H1 (cell line): ENCODE data around the gene USP12. TPM values are rescaled to one million over a fixed set of nuclear protein-coding genes. Genes with fewer than 3 reads are reported as not detected.

ENCODE experiments used
- ASH2L ChIP-seq: fragments of 200-600, 300-600 bp; sonication (generic); IDR thresholded peaks from one replicate; pipeline ENCODE4 v1.7.1; 2017; ENCODE audit warnings: low read length
- CBX5 ChIP-seq: fragments of 300-800, 300-1000 bp; sonication (generic); IDR thresholded peaks from 2 replicates; pipeline ENCODE4 v1.7.1; 2016; ENCODE audit warnings: antibody characterized with exemption, low read length, low read depth
- CHD2 ChIP-seq: IDR thresholded peaks from 2 replicates; pipeline ENCODE4 v1.6.1; 2012; ENCODE audit warnings: low read length, improper control_type of control experiment
- GTF2F1 ChIP-seq: IDR thresholded peaks from 2 replicates; pipeline ENCODE4 v1.6.1; 2012; ENCODE audit warnings: low read depth, low read length, improper control_type of control experiment, borderline replicate concordance
- HDAC2 ChIP-seq, 2 experiments: fragments of 300-600 bp in 1 of 2; sonication (generic) in 1 of 2; IDR thresholded peaks; 2 replicates each; pipeline ENCODE4 v1.6.1; 2011 to 2012; ENCODE audit warnings: low read depth in 2 of 2, low read length in 2 of 2, mild to moderate bottlenecking in 2 of 2, moderate library complexity in 2 of 2, borderline replicate concordance in 1 of 2, inconsistent platforms in 1 of 2
- POLR2A ChIP-seq, 2 experiments: IDR thresholded peaks; 1 replicate in 1 of 2; 2 replicates in 1 of 2; pipeline ENCODE4 v1.6.1; 2011; ENCODE audit warnings: low read depth in 2 of 2, low read length in 2 of 2, mild to moderate bottlenecking in 2 of 2; ENCODE audit errors: control extremely low read depth in 1 of 2
- RNF2 ChIP-seq: fragments of 200-900, 300-1000 bp; sonication (generic); IDR thresholded peaks from 2 replicates; pipeline ENCODE4 v1.7.1; 2016; ENCODE audit warnings: borderline replicate concordance, low read depth, mild to moderate bottlenecking, antibody characterized with exemption, low read length; ENCODE audit not compliant: poor library complexity, severe bottlenecking; ENCODE audit errors: missing control alignments
- TAF7 ChIP-seq: optimal IDR thresholded peaks from 2 replicates; pipeline ENCODE3; 2011; ENCODE audit warnings: low read depth, mild to moderate bottlenecking, inconsistent platforms, low read length, moderate library complexity, borderline replicate concordance
- TCF12 ChIP-seq: IDR thresholded peaks from 2 replicates; pipeline ENCODE4 v1.6.1; 2011; ENCODE audit warnings: low read depth, mild to moderate bottlenecking, low read length
- polyA plus RNA-seq, 7 experiments: library from polyadenylated mRNA; depleted of rRNA in 3 of 7; stranded (reverse) in 5 of 7; unstranded in 2 of 7; fragments of >200 nt in 5 of 7; fragments of 200-250 nt in 2 of 7; gene quantifications; 1 replicate in 5 of 7; 2 replicates in 1 of 7; 4 replicates in 1 of 7; pipeline versions ENCODE4 v1.2.1 to v1.2.3, GENCODE V29; 2011 to 2013; ENCODE audit warnings: missing spikeins in 2 of 7, mixed read lengths in 2 of 7
- total RNA-seq: library from RNA; stranded (reverse); fragmentation: NEBNext Ultra II Directional; extraction: Animal tissue kit (Norgen Biotek cat#: 25700); gene quantifications from 2 replicates; pipeline ENCODE4 v1.2.1, GENCODE V29; 2021
- TF ChIP-seq, protein P1 (sequence below): fragments of 300-600 bp; sonication (generic); IDR thresholded peaks from 2 replicates; pipeline ENCODE4 v1.7.1; 2012; ENCODE audit warnings: low read length, moderate library complexity, mild to moderate bottlenecking, inconsistent platforms; ENCODE audit not compliant: insufficient replicate concordance
- TF ChIP-seq, protein P2 (sequence below): IDR thresholded peaks from 2 replicates; pipeline ENCODE4 v1.6.1; 2012; ENCODE audit warnings: inconsistent platforms

The USP12 gene
- total and polyA plus RNA-seq, 2 of the 8 experiments (the other 6 are each of a cell fraction or from before 2014, with no cell fraction given), result 4.0 to 30.0 TPM

DNA sequence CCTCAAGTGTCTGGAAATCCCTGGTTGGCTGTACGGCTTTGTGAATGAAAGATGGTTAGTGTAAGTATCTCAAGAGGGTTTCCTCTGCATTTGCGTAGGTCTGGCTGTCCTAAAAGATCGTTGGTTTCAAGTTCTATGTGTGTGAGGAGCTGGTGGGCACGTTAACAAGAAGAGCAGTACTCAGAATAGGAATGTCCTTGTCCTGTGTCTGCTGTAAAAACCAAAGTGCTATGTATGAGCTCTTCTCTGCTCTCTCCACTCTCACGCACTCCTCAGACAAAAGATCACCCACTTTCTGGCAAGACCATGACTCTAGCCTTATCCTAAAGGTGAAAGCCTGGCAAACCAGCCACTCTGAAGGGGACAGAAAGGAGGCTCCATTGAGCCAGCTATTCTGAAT lies 39.1 kb downstream of the USP12 start (continued):
- TF ChIP-seq, protein P1, sequence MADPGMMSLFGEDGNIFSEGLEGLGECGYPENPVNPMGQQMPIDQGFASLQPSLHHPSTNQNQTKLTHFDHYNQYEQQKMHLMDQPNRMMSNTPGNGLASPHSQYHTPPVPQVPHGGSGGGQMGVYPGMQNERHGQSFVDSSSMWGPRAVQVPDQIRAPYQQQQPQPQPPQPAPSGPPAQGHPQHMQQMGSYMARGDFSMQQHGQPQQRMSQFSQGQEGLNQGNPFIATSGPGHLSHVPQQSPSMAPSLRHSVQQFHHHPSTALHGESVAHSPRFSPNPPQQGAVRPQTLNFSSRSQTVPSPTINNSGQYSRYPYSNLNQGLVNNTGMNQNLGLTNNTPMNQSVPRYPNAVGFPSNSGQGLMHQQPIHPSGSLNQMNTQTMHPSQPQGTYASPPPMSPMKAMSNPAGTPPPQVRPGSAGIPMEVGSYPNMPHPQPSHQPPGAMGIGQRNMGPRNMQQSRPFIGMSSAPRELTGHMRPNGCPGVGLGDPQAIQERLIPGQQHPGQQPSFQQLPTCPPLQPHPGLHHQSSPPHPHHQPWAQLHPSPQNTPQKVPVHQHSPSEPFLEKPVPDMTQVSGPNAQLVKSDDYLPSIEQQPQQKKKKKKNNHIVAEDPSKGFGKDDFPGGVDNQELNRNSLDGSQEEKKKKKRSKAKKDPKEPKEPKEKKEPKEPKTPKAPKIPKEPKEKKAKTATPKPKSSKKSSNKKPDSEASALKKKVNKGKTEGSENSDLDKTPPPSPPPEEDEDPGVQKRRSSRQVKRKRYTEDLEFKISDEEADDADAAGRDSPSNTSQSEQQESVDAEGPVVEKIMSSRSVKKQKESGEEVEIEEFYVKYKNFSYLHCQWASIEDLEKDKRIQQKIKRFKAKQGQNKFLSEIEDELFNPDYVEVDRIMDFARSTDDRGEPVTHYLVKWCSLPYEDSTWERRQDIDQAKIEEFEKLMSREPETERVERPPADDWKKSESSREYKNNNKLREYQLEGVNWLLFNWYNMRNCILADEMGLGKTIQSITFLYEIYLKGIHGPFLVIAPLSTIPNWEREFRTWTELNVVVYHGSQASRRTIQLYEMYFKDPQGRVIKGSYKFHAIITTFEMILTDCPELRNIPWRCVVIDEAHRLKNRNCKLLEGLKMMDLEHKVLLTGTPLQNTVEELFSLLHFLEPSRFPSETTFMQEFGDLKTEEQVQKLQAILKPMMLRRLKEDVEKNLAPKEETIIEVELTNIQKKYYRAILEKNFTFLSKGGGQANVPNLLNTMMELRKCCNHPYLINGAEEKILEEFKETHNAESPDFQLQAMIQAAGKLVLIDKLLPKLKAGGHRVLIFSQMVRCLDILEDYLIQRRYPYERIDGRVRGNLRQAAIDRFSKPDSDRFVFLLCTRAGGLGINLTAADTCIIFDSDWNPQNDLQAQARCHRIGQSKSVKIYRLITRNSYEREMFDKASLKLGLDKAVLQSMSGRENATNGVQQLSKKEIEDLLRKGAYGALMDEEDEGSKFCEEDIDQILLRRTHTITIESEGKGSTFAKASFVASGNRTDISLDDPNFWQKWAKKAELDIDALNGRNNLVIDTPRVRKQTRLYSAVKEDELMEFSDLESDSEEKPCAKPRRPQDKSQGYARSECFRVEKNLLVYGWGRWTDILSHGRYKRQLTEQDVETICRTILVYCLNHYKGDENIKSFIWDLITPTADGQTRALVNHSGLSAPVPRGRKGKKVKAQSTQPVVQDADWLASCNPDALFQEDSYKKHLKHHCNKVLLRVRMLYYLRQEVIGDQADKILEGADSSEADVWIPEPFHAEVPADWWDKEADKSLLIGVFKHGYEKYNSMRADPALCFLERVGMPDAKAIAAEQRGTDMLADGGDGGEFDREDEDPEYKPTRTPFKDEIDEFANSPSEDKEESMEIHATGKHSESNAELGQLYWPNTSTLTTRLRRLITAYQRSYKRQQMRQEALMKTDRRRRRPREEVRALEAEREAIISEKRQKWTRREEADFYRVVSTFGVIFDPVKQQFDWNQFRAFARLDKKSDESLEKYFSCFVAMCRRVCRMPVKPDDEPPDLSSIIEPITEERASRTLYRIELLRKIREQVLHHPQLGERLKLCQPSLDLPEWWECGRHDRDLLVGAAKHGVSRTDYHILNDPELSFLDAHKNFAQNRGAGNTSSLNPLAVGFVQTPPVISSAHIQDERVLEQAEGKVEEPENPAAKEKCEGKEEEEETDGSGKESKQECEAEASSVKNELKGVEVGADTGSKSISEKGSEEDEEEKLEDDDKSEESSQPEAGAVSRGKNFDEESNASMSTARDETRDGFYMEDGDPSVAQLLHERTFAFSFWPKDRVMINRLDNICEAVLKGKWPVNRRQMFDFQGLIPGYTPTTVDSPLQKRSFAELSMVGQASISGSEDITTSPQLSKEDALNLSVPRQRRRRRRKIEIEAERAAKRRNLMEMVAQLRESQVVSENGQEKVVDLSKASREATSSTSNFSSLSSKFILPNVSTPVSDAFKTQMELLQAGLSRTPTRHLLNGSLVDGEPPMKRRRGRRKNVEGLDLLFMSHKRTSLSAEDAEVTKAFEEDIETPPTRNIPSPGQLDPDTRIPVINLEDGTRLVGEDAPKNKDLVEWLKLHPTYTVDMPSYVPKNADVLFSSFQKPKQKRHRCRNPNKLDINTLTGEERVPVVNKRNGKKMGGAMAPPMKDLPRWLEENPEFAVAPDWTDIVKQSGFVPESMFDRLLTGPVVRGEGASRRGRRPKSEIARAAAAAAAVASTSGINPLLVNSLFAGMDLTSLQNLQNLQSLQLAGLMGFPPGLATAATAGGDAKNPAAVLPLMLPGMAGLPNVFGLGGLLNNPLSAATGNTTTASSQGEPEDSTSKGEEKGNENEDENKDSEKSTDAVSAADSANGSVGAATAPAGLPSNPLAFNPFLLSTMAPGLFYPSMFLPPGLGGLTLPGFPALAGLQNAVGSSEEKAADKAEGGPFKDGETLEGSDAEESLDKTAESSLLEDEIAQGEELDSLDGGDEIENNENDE, result no peak
- TF ChIP-seq POLR2A (IDR thresholded peaks at IDR 0.05; ENCODE audit: control extremely low read depth in 1 of 2, low read depth in 2 of 2, low read length in 2 of 2) (no peak), CBX5 (no peak), TCF12 (no peak), GTF2F1 (no peak), CHD2 (no peak), TAF7 (no peak), HDAC2 (IDR thresholded peaks at IDR 0.05; ENCODE audit: borderline replicate concordance in 1 of 2, low read depth in 2 of 2, low read length in 2 of 2) (no peak), RNF2 (no peak), ASH2L (no peak)
- TF ChIP-seq, protein P2, sequence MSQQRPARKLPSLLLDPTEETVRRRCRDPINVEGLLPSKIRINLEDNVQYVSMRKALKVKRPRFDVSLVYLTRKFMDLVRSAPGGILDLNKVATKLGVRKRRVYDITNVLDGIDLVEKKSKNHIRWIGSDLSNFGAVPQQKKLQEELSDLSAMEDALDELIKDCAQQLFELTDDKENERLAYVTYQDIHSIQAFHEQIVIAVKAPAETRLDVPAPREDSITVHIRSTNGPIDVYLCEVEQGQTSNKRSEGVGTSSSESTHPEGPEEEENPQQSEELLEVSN, result no peak
